22Rv1 (cell line): Measurements from ENCODE around the gene KDM4B.

Source experiments
- H3K27ac ChIP-seq: fragments of 450-650 bp; 2 replicates; pipeline ENCODE4 v1.5.1; 2017
- ZFX ChIP-seq: fragments of 450-650 bp; IDR thresholded peaks from 2 replicates; pipeline ENCODE4 v1.6.1; 2017; ENCODE audit warnings: antibody characterized with exemption, borderline replicate concordance
- TF ChIP-seq, protein P1 (sequence below): fragments of 450-650 bp; IDR thresholded peaks from 2 replicates; pipeline ENCODE4 v1.5.1; 2017; ENCODE audit warnings: mild to moderate bottlenecking

Gene KDM4B

GRCh38 chr19:5090465-5091017, 121.6 kb downstream of the KDM4B start:
- H3K27ac ChIP-seq = no peak overlapping the region
- TF ChIP-seq ZFX = no peak
- TF ChIP-seq, protein P1, sequence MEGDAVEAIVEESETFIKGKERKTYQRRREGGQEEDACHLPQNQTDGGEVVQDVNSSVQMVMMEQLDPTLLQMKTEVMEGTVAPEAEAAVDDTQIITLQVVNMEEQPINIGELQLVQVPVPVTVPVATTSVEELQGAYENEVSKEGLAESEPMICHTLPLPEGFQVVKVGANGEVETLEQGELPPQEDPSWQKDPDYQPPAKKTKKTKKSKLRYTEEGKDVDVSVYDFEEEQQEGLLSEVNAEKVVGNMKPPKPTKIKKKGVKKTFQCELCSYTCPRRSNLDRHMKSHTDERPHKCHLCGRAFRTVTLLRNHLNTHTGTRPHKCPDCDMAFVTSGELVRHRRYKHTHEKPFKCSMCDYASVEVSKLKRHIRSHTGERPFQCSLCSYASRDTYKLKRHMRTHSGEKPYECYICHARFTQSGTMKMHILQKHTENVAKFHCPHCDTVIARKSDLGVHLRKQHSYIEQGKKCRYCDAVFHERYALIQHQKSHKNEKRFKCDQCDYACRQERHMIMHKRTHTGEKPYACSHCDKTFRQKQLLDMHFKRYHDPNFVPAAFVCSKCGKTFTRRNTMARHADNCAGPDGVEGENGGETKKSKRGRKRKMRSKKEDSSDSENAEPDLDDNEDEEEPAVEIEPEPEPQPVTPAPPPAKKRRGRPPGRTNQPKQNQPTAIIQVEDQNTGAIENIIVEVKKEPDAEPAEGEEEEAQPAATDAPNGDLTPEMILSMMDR = no peak

GRCh38 chr19:5091018-5091683, 122.2 kb downstream of the KDM4B start:
- TF ChIP-seq, protein P1 = no peak
- TF ChIP-seq ZFX = no peak
- H3K27ac ChIP-seq = no peak overlapping the region

DNA sequence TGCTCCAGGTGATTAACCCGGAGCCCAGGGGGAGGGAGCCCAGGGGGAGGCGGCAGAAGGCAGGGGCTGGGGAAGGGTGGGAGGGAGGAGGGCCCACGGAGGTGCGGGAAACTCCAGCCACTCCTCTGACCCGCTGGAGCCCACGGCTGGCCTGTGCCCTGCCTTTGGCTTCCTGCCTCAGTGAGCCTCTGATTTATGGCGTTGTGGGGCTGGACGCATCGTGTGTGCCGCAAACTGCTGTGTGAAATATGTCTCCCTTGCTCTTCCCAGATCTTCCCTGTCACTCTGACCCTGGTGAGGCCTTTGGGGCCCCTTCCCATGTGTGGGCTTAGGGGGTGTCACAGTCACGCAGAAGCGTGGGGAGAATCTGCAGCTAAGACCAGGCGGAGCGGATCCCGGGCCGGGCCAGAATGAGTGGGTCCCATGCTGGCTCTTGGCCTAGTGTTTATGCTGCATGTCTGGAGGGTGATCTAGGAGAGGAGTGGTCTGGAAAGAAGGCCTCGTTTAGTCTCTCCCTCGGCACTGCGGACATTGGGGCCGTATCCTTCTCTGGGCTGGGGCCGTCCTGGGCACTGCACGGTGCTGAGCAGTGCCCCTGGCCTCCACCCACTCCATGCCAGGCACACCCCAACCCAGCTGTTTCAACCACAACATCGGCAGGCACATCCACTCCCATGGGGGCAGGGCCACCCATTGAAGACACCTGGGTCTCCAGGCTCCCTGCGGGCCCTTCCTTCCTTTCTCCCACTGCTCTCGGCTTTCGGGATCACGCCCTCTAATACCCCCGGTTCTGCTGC, 123.0 kb downstream of the KDM4B start:
- TF ChIP-seq ZFX = no peak
- TF ChIP-seq, protein P1 = no peak
- H3K27ac ChIP-seq = no peak overlapping the region

GRCh38 chr19:5092481-5092843, 123.5 kb downstream of the KDM4B start:
- TF ChIP-seq, protein P1 = no peak
- TF ChIP-seq ZFX = no peak
- no peak overlapping the region for H3K27ac ChIP-seq

DNA sequence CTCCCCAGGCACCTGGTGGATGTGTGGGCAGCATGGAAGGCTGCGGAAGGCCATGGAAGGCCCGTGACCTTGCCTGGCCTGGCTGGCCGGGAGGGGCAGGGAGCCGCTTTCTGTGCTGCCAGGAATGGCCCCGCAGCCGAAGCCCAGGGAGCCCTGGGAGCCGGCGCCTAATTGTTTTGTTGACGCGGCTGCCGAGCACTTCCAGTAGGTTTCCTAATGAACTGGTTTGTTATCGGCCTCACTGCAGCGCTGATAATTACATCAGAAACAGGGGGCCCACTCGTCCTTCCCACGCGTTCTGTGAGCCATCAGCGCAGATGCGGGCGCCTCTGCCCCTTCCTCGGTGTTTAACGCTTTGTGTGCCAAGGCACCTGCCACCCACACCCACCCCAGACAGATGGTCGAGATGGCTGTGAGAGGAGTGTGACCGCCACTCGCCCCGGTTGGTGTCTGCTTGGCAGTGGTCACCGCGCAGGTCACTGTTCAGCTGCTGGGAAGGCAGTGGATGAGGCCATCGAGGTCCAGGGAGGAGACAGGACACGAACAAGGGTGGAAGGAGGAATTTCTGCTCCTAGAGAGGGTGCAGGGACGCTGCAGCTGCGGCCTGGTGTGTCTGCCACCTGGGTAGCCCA, 124.5 kb downstream of the KDM4B start:
- TF ChIP-seq ZFX = no peak
- TF ChIP-seq, protein P1 = no peak
- no peak overlapping the region for H3K27ac ChIP-seq

GRCh38 chr19:5093948-5094718, 125.2 kb downstream of the KDM4B start:
- no peak for TF ChIP-seq ZFX
- TF ChIP-seq, protein P1 = no peak
- H3K27ac ChIP-seq = no peak overlapping the region
